ENCODE data around the gene ZNF502. TPM values are rescaled to one million over a fixed set of nuclear protein-coding genes. Genes with fewer than 3 reads are reported as not detected.
A peak's percentile ranks its signal among the peaks of the same experiment; 100 is the strongest.

Gene ZNF502
- total RNA-seq, 1 experiment from 2014 or later, result 3.5 TPM

DNA sequence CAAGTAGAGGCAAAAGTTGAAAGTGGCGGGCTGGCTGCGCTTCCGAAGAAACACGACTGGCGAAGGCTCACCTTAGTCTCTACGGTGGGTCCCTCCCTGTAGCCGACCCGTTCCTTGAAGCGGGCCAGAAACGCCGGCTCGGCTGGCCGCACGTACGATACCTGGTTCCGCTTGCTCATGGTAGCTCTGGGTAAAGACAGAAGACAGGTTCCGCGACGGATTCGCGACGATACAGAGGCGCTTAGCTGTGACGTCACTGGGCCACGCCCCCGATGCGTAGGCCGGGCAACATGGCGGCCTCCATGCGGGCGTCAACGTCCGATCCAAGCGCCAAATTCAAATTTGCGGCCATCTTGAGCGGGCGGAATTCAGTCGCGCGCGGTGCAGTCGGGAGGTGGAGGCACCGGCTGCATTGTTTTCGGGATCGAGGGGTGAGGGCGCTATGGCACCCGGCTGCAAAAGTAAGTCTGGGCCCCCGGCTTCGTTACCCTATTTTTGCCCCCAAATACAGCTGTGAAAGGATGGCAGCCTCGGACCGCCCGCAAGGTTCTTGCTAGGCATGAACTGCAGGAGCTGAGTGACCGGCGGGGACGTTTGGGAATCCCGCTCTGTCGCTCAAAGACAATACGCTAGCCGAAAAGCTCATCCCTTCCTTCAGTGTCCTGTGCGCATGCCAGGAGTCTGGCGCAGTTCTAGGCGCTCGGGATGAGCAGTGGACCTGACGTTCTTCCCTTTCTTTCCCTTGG, 49.1 kb downstream of the ZNF502 start, which contains the start of the genes KIAA1143 and KIF15:
Gene KIAA1143, minus strand, starts transcription at position 196 of the 746 bp plus-strand sequence. Its CDS starts 17 bp downstream, at position 179.
Gene KIF15, plus strand, starts transcription at position 371 of the 746 bp plus-strand sequence. Its CDS starts 72 bp downstream, at position 443.
- peak; percentile 96 for DNase-seq (ENCODE audit: low read depth, low spot score)
- in situ Hi-C loops (cut with HindIII; ENCODE audit: low pct_unique_long_range_greater_than_20kb, low sequenced_read_pairs), result no loop called here

DNA sequence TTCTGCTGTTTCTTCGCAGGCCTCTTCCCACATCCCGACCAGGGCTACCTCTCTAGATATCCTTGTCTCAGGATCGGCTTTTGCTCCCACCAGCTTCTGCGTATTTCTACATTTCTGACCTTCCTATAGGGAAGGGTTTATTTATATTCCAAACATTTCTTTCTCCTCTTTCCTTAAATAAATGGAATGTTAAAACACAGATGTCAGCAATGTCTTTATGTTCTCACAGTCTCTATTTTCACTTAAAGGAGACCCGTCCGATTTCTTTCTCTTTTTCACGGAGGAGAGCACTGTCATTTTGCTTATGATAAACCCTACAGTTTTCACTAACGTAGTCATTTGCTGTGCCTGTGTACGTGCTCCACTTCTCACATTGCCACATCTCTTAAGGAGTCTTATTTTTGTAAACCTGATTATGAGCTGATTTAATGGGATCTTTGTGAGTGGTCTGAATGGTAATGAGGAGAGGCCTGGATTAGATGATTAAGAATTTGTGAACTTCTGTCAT, 49.8 kb downstream of the ZNF502 start:
- in situ Hi-C loops (cut with HindIII; ENCODE audit: low pct_unique_long_range_greater_than_20kb, low sequenced_read_pairs), result no loop called here
- no peak for DNase-seq (ENCODE audit: low read depth, low spot score)

DNA sequence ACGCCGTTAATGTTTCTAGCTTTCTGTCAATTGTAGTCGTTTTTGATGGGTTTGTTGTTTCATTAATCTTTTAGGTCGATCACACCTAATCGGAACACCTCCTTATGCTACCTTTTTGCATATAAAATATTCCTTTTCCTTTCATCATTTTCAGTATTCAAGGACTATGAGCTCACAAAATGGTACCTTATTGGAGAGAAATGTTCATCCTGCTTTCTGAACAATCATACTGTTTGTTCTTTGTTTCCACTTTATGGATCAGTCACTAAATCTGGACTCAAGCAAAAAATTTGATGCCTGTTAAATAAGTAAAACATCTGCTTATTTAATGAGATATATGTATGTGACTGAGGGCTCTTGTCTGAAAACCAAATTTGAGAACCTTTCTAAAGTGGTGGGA, 50.2 kb downstream of the ZNF502 start:
- in situ Hi-C loops (cut with HindIII; ENCODE audit: low pct_unique_long_range_greater_than_20kb, low sequenced_read_pairs), result no loop called here
- no peak for DNase-seq (ENCODE audit: low read depth, low spot score)

DNA sequence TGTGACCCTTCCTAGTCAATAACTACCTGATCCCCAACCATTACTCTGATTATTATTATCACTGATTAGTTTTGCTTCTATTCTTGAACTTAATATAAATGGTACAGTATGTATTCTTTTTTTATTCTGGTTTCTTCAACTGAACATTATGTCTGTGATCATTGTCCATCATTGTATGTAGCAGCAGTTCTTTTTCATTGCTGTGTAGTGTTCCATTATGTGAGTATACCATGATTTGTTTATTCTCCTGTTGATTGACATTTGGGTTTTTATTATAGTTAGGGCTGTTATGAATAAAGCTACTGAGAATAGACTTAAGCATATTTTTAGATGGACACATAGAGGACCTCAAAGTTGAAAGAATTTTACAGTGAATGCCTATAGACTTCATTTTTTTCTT, 51.8 kb downstream of the ZNF502 start:
- in situ Hi-C loops (cut with HindIII; ENCODE audit: low pct_unique_long_range_greater_than_20kb, low sequenced_read_pairs), result no loop called here
- no peak for DNase-seq (ENCODE audit: low read depth, low spot score)

DNA sequence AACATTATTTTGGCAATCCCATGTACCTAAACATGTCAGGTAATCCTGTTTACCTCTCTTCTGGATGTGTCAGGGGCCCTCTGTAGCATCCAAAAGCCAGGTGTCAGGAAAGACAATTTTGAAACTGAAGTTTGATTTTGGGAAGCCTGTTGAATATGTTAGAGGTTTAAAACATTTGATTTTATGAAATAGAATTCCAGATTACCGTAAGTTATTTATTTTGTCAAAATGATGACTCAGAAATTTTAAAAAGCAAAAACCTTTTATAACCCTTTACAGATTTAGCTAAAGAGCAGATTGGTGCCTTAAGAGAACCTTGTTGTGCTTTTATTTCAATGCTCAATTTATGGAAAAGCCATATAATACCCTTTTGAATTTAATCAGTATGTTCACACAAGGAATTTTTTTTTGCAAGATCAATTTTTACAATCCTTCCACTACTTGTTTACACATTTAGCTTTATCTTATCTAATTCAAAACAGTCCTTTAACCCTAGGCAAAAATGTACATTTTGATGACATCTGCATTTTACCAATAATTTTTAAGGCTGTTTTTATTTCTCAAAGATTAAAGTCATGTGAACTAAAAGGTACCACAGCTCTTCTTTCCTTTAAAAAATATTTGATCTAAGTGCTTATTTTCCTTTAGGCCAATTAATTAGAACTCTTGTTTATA, 59.1 kb downstream of the ZNF502 start:
- DNase-seq (ENCODE audit: low read depth, low spot score), result no peak
- in situ Hi-C loops (cut with HindIII; ENCODE audit: low pct_unique_long_range_greater_than_20kb, low sequenced_read_pairs), result no loop called here

DNA sequence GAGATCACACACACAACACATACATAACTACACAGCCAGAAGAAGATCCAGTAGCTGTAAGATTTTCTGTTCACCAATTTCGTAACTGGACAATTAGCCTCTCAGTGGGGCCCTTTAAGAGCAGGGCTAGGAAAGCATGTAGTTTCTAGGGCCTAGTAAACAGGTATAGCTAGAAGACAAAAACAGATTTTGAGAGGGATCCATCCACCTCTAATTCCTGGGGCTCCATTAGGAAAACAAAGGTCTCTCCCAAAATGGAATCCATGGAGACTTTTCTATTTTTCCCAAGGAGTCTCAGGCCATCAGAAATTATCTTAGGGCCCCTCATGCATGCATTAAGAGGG, 59.6 kb downstream of the ZNF502 start:
- DNase-seq (ENCODE audit: low read depth, low spot score), result no peak
- in situ Hi-C loops (cut with HindIII; ENCODE audit: low pct_unique_long_range_greater_than_20kb, low sequenced_read_pairs), result no loop called here

Other genes starting within 250 kb of the ZNF502 start
- gene ZNF445, start 235.0 kb upstream of the ZNF502 start, total RNA-seq (2014; rRNA removed; shearing (Covaris generic)), result 3.2 and 4.5 TPM in 2 replicates
- gene ZKSCAN7, start 157.5 kb upstream of the ZNF502 start, total RNA-seq (2014; rRNA removed; shearing (Covaris generic)), result 1.1 and 2.1 TPM in 2 replicates
- gene ZNF660, start 127.7 kb upstream of the ZNF502 start, total RNA-seq (2014; rRNA removed; shearing (Covaris generic)), result 0.03 TPM in 2 replicates
- 6.7 and 7.1 TPM in 2 replicates for gene ZNF197, start 87.6 kb upstream of the ZNF502 start, total RNA-seq (2014; rRNA removed; shearing (Covaris generic))
- gene ZNF35, start 63.9 kb upstream of the ZNF502 start, total RNA-seq (2014; rRNA removed; shearing (Covaris generic)), result 0.13 TPM in 2 replicates
- gene ZNF501, start 17.0 kb downstream of the ZNF502 start, total RNA-seq (2014; rRNA removed; shearing (Covaris generic)), result 2.5 and 5.0 TPM in 2 replicates
- 20.2 and 21.1 TPM in 2 replicates for gene KIAA1143, start 49.0 kb downstream of the ZNF502 start, total RNA-seq (2014; rRNA removed; shearing (Covaris generic))
- gene KIF15, start 49.1 kb downstream of the ZNF502 start, total RNA-seq (2014; rRNA removed; shearing (Covaris generic)), result 10.0 and 12.8 TPM in 2 replicates
- 1.1 and 1.3 TPM in 2 replicates for gene TMEM42, start 149.3 kb downstream of the ZNF502 start, total RNA-seq (2014; rRNA removed; shearing (Covaris generic))
- gene TGM4, start 161.9 kb downstream of the ZNF502 start, total RNA-seq (2014; rRNA removed; shearing (Covaris generic)), result not detected in 2 replicates

All from SK-MEL-5 (cell line).